GM21825 (cell line): ENCODE measurements around the gene COMMD9.

Source experiments
- ATAC-seq: cut with Tn5 transposase; IDR thresholded peaks from one replicate; pipeline ENCODE4 v1.9.1; 2021; ENCODE audit warnings: mild to moderate bottlenecking, moderate library complexity; ENCODE audit not compliant: unreplicated experiment

Gene COMMD9

DNA sequence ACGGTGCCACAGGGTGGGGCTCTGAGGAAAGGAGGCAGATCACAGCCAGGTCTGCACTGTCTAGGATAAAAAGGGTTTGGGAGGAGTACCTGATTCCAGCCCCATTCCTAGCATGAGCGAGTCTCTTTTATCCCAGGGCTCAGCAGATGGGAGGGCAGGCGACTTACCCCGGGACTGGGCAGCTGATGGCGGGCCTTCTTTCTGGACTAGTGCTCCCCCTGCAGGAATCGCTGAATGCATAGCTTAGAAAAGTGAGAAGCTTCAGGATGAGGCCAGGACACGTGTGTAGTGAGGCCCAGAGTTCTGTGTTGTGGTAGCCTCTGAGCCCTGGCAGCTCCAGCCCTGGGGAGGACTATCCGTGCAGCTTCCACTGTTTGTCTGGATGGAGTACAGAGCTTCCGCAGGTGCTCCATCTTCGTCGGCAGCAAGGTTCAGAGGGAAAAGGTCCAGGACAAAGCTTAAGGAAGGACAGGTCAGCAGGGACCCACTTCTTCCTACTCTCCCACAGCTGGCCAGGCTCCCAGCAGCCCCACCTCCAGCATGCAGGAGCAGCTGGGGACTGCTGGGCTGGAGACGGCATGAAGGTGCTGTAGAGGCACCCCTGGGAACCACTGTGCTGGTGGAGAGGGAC lies 30.4 kb downstream of the COMMD9 start:
- no peak for ATAC-seq

DNA sequence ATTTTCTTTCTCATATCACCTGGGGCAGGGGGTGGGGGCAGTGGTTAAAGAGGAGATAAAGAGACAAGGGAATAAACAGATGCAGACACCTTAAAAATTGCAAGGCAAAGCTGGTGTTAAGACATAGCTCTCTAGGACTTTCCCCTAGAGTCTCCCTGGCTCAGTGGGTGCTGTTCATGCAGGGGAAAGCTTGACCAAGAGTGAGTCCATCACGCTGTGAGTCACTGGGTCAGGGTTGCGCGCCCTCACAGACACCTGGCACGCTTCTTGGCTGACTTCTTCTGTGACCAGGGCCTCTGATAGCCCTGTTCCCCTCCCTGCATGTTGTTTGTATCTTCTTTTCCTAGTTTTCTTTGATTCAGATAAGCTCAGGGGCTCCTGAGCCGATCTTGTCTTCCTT lies 31.9 kb downstream of the COMMD9 start:
- ATAC-seq, result no peak

DNA sequence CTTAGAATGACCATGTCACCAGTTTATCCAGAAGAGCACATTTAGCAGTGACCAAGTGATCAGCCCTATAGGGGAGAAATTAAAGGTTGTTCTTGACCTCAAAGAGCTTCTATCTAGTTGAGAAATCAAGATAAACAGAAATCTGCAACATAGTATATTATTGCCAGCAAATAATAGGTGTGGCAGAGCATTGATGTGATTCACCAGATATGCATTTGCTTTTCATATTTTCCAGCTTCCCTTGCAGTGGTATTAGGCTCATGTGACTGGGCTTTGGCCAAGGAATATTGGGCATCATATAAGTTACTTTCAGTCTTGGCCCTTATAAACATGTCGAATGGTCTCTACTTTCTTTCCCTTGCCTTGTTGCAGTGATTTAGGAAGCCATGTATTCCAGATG lies 34.5 kb downstream of the COMMD9 start:
- no peak for ATAC-seq

DNA sequence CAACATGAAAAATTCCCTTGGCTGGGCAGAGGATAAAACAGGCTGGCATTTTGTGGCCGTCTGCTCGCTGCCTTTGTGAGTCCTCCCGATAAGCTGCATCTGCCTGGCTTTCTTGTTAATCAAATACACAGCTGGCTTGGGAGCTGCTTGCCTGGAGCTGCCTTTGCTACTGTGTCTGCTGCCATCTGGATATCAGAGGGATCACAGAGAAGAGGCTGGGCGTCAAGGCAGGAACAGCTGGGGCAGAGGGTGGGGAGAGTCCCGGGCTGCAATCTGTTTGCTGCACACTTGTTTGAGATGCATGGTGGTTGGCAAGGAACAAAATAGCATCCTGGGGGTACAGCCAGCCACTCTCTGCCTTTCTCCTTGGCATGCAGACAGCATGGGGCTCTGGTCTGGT lies 36.0 kb downstream of the COMMD9 start:
- ATAC-seq, result no peak

DNA sequence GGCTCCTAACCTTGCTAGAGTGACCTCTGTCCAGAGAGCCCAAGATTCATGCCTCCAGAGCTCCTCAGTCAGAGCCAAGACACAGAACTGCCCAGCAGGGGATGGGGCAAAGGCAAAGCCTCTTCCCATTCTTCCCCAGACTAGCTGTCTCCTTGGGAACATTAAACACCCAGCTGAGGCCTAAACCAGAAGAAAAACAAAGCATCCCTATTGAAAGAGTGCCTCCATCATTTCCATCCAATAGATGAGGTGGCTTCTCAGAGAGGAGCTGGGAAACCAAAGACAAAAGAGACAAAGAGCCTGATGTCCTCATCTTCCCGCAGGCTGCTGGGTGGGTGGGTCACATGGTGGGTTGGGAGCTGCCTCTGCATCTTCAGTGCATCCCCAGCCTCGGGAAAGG lies 37.4 kb downstream of the COMMD9 start:
- ATAC-seq, result no peak

DNA sequence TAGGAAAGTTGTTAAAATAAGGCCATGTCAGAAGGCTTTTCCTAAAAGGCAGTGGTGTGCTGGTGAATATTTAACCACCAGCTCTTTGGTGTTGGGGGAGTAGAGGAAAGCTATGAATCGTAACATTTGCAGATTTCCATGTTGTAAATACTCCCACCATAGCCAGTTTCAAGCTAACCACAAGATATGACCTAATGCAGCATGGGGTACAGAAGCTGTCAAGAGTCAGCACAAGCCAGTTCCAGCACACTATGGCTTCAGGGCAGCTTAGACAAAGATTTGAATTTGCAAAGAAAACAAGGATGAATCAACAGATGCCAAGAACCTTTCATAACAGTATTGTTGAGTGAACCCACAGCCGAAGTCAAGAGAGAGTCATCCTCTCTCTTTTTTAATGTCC lies 40.0 kb downstream of the COMMD9 start:
- no peak for ATAC-seq

DNA sequence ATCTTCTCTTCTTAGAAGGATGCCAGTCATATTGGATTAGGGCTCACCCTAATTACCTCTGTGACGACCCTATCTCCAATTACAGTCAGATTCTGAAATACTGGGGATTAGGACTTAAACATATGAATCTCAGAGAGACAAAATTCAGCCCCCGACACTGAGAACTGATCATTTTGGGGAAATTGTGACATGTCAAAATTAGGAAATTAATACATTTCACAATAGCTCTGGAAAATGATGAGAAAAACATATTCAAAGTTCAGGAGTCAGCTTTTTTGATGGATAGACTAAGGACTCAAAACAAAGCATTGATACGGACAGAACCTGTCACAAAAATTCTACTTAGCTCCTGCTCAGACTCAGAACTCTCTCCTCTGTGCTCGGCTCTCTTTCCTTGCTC lies 40.8 kb downstream of the COMMD9 start:
- no peak for ATAC-seq

DNA sequence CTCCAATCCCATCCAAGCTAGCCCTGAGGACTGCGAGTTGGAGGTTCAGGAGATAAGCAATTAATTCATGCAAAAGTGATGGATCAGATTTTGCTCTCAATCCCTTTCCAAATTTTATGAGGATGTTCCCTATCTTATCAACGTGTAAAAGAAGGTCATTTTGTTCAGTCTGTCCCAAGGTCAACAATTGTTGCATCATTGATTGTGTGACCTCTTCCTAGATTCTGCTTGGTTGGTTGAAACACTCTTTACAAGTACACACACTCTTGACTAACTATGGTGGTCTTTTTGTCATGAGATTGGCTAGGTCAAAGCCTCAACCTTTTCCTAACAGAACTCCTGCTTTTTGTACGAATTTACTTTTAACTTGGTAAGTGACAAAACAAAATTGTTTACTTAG lies 41.7 kb downstream of the COMMD9 start:
- no peak for ATAC-seq

DNA sequence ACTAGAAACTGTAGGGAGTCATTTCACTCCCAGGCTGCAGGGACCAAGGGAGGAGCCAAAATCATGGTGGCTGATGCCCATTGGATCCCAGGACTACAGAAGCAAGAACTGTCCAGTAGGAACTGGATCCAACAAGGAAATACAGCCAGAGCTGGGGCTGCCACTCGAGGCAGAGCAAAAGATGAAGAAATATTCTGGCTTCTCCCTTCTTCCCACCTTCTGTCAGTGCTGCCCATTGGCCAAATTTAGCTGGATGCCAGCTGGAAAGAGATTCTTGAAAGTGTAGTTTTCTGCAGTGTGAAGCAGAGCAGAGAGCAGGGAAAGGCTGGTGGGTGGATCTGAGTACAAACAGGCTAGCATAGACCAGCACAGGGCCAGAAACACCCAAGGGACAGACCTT lies 45.6 kb downstream of the COMMD9 start:
- no peak for ATAC-seq

DNA sequence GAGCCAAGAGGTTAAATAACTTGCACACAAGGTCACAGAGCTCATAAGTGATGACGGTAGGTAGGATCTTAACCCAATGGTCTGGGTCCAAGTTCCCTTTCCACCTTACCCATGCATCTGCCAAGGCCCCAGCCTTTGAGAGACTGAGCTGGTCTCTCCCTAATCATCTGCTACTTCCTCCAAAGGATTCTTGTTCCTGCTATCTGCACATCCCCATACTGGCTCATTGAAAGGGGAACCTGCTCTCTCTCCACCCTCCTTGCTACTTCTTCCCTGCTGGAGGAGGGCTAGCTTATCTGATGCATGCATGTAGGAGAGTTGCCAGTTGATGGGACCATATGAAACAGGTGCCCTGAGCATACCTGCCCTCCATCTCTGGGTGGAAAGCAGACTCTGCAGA lies 47.7 kb downstream of the COMMD9 start:
- no peak for ATAC-seq

DNA sequence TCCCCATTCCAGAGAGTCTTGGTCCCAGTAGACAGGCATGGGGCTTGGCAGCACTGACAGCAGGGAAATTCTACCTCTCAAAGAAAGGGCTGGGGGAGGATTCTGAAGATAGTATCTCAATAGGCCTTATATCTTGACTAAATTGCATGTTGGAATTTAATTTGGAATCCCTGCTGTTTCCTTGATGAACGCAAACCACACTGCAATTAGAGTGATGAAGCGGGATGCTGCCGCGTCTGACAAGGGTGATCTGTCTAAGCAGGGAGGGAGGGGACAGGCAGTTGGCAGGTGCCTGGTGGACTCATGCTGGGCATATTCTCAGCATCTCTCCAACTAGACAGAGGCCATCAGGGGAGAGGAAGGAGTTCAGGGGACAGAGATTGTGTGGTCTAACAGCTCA lies 48.4 kb downstream of the COMMD9 start:
- ATAC-seq, result no peak

DNA sequence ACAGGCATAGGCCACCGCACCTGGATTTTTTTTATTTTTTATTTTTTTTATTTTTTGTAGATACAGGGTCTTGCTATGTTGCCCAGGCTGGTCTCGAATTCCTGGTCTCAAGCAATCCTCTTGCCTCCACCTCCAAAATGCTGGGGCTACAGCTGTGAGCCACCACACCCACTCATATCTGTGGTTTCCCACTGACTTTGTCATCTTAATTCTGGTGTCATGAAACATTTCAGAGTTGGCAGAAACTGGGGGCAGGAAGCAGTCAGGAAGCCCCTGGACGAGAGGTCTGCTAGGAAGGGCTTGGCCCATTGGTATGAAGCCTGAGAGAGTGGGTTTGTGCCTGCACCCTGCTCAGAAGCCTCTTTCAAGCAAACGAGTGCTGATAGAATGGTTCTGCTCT lies 49.1 kb downstream of the COMMD9 start:
- no peak for ATAC-seq

DNA sequence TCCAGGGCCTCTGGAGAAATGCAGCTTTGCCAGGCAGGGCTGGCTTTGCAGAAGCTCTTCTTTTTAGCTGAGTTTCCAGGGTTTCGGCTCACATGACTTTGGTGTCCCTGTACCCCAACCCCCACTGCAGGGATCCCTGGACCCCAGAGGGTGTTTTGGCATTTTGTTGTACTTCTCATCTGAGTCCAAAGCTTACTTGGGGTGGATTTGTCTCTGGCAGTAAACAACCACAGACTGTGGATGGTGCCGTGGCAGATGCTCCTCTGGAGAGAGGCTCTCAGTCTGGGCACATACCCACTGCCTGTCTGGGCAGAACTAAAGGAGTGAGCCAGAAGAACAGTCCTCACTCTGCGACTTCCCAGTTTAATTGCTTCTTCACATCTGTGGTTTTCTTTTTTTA lies 49.6 kb downstream of the COMMD9 start:
- no peak for ATAC-seq

DNA sequence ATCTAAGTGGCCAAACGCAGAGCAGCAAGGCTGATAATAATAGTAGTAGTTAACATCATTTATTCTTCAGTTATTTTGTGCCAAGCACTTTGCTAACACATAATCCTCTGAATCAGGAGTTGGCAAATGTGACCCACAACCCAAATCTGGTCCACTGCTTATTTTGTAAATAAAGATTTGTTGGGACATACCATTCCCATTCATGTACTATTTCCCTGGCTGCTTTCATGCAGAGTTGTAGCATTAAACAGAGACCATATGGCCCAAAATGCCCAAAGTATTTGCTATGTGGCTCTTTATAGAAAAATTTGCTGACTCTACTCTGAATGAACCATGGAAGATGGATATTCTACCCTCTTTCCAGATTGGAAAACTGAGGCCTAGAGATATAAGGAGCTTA lies 50.3 kb downstream of the COMMD9 start:
- ATAC-seq, result no peak

DNA sequence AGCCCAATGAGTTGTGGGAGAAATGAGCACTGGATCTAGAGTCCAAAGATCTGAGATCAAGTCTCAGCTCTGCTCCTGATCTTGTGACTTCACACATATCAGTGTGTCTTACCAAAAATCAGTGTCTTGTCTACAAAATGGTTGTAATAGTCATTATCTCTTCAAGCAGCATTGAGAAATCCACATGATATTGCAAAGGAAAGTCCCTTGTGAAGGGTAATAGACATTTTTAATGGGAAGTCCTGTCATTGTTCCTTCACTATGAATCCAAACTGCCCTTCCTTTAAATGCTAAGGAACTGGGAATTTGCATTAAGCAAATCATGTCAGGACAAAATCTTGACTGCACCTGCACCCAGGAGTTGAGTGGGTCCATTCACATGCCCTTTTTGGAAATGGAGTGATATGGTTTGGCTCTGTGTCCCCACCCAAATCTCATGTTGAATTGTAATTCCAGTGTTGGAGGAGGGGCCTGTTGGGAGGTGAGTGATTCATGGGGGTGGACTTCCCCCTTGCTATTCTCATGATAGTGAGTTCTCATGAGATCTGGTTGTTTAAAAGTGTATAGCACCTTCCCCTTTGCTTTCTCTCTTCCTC lies 51.1 kb downstream of the COMMD9 start:
- no peak for ATAC-seq

DNA sequence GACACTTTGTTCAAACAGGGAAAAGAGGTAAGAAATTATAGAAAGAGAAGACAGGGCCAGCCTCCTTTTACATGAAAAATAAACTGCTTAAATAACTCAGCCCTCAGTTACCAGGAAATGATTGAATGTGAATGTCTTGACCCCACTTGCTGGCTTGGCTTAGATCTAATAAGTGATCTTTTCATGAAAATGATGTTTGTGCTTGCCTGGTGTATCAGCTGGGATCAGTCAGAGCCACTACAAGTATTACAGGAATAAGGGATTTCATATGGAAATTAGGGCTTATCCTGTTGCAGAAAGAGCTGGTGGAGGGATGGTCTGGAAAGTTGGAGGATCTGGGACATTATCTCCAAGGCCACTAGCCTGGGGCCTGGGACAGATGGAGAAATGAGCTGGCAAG lies 51.8 kb downstream of the COMMD9 start:
- ATAC-seq, result no peak

DNA sequence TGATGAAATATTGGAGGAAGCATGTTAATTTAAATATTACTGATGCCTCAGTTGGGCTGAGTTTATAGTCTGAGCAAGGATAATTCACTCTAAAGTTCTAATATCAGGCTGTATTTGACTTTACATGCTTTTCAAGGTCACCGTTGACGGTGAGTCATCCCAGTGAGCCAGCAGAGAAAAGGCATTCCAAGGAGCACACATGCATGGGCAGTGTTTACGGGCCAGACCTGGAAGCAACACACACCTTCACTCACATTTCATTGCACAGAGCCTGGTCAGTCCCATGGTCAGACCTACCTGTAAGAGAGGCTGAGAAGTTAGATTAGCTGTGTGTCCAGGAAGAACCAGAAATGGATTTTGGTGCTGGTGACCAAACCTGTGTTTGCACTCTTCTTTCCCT lies 53.5 kb downstream of the COMMD9 start:
- ATAC-seq, result no peak

DNA sequence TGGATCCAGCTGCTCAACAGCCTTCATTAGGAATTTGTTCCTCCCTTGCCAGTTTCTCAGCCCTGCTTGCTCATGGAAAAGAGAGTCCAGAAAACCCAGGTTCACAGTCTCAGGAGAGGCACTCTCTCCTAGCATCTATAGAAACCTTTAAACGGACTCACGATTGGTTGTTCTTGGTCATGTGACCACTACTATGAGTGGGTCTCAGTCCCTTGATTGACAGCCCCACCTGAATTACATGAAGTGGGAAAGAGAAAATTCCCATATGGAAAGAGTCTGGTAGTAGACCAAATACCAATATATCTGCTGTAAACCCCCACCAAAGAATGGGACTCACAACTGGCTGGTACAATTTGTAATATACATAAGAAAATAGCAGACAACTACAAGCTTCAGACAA lies 54.4 kb downstream of the COMMD9 start:
- ATAC-seq, result no peak

DNA sequence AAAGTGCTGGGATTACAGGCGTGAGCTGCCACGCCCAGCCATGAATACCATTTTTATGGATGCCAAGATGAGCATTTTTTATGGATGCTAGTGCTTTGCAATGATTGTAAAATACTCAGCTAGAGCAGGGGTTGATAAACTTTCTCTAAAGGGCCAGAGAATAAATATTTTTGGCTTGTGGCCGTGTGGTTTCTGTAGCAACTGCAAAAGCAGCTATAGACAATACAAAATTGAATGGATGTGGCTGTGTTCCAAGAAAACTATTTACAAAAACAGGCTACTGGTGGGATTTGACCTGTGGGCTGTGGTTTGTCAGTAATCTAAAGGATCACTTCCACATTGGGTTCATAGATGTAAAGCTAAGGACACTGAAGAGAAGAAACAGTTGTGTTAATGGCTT lies 56.0 kb downstream of the COMMD9 start:
- no peak for ATAC-seq

DNA sequence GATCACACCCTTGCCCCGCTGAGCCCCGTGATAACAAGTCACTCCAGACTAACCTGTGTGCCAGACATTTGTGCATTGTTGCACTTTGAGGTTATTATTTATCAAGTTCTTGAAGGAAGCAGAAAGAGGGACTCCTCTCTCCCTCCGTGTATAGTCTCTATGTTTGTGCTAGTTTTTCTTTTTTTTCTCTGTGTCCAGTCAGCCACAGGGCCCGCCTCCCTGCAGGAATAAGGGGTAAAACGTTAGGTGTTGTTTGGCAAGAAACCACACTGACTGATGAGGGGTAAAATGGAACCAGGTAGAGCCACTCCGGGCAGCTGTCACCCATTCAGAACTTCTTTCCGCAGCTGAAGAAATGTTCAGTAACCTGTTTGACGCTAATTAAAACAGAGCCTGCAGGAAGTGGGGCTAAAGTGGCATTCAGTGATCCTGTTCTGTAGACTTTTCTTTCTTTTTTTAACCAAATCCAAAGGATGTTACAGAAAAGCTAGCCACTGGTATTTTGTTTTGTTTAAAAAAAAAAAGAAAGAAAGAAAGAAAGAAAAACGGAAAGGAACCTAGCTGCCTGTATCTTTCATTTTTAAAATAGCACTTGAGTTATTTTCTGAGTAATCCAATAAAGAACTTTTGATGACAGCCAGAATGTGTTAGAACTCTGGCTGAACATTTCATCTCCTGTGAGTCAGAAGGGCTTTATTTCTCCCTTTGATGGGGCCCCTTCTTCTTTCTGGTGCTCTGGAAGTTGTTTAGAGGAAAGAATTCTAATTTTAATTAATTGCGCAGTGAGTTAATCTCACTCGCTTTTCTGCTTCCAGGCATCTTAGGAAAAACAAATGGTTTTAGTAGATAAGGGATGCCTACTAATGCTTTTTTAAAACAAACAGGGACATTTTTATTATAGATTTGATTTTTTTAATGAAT lies 58.2 kb downstream of the COMMD9 start:
- ATAC-seq, result no peak

DNA sequence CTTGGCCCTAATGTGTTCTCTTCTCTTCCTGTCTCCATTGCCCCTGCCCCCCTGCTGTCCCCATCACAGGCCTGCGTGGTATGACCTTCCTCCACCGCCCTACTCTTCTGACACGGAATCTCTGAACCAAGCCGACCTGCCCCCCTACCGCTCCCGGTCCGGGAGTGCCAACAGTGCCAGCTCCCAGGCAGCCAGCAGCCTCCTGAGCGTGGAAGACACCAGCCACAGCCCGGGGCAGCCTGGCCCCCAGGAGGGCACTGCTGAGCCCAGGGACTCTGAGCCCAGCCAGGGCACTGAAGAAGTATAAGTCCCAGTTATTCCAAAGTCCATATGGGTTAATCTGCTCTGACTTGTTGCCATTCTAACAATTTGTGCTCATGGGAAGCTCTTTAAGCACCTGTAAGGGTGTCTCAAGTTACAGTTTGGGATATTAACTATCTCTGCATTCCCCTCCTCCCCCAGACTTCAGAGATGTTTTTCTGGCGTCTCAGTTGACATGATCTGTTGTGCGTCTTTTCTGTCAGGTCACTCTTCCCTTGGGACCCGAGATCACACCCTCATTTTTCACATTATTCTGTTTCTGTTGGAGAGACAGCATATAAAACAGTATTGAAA lies 60.0 kb downstream of the COMMD9 start:
- no peak for ATAC-seq

DNA sequence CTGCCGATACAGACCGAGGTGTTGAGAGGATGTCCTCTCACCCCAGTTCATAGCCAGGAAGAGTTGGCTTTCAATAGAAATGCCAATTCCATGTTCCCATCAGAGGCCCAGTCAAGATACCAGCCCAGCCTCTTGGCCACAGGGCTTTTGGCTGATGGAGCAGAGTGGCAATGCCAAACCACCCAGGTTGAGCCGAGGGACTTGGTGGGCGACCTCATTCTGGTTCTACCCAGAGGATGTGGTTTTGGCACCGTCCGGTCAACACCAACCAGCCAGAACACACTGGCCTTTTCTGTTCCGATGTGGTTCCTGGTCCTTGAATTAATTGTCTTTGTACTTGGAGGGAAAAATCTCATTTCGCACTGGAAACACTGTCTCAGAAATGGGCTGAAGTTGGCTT lies 60.5 kb downstream of the COMMD9 start:
- no peak for ATAC-seq
